ENCODE results near the gene EVC2.

EVC2 gene

GRCh38 chr4:5724377-5724776 lies 16.0 kb upstream of the EVC2 start:
- Histone ChIP-seq H3K4me3 (ENCODE audit: low read length) (no peak overlapping the region), H3K4me2 (ENCODE audit: low read length) (no peak overlapping the region), H3K27ac (ENCODE audit: low read length) (no peak overlapping the region), H3K36me3 (replicated peaks; ENCODE audit: low read depth, low read length) (peaks cover 9% of the 10 kb centered on the region), H2AFZ (ENCODE audit: low read depth, low read length) (no peak overlapping the region), H3K9ac (ENCODE audit: low read length) (no peak overlapping the region), H3K9me3 (ENCODE audit: insufficient read depth, low read length) (no peaks in the 10 kb centered on the region), H3K27me3 (ENCODE audit: low read depth, low read length) (no peaks in the 10 kb centered on the region), H3K4me1 (ENCODE audit: low read length) (no peaks in the 10 kb centered on the region), H3K79me2 (ENCODE audit: low read length) (no peaks in the 10 kb centered on the region), H4K20me1 (ENCODE audit: insufficient read depth, low read length) (no peaks in the 10 kb centered on the region)
- TF ChIP-seq EZH2phosphoT487 (IDR thresholded peaks at IDR 0.05; ENCODE audit: low read depth) (no peak), CTCF (IDR thresholded peaks at IDR 0.05; ENCODE audit: low read depth, low read length) (no peak)

- Histone ChIP-seq H3K27ac (ENCODE audit: low read length) (no peak overlapping the region), H4K20me1 (ENCODE audit: insufficient read depth, low read length) (no peaks in the 10 kb centered on the region), H3K4me2 (ENCODE audit: low read length) (no peak overlapping the region), H3K27me3 (ENCODE audit: low read depth, low read length) (no peaks in the 10 kb centered on the region), H3K9me3 (ENCODE audit: insufficient read depth, low read length) (no peaks in the 10 kb centered on the region), H3K4me3 (ENCODE audit: low read length) (no peak overlapping the region), H3K36me3 (replicated peaks; ENCODE audit: low read depth, low read length) (peaks cover 4% of the 10 kb centered on the region), H3K4me1 (ENCODE audit: low read length) (no peaks in the 10 kb centered on the region), H3K9ac (ENCODE audit: low read length) (no peak overlapping the region), H2AFZ (ENCODE audit: low read depth, low read length) (no peak overlapping the region), H3K79me2 (ENCODE audit: low read length) (no peaks in the 10 kb centered on the region)
- TF ChIP-seq CTCF (IDR thresholded peaks at IDR 0.05; ENCODE audit: low read depth, low read length): no peak
- TF ChIP-seq EZH2phosphoT487 (IDR thresholded peaks at IDR 0.05; ENCODE audit: low read depth): no peak
These were observed 14.0 kb upstream of the EVC2 start for GRCh38 chr4:5722328-5722727.

GRCh38 chr4:5721923-5722322 lies 13.6 kb upstream of the EVC2 start:
- H3K36me3 ChIP-seq (replicated peaks; ENCODE audit: low read depth, low read length): peaks cover 4% of the 10 kb centered on the region
- H3K9ac ChIP-seq (ENCODE audit: low read length): no peak overlapping the region
- H2AFZ ChIP-seq (ENCODE audit: low read depth, low read length): no peak overlapping the region
- H3K27ac ChIP-seq (ENCODE audit: low read length): no peak overlapping the region
- no peaks in the 10 kb centered on the region for H3K4me1 ChIP-seq (ENCODE audit: low read length)
- no peaks in the 10 kb centered on the region for H3K27me3 ChIP-seq (ENCODE audit: low read depth, low read length)
- H3K79me2 ChIP-seq (ENCODE audit: low read length): no peaks in the 10 kb centered on the region
- H3K4me3 ChIP-seq (ENCODE audit: low read length): no peak overlapping the region
- H3K9me3 ChIP-seq (ENCODE audit: insufficient read depth, low read length): no peaks in the 10 kb centered on the region
- no peaks in the 10 kb centered on the region for H4K20me1 ChIP-seq (ENCODE audit: insufficient read depth, low read length)
- TF ChIP-seq EZH2phosphoT487 (IDR thresholded peaks at IDR 0.05; ENCODE audit: low read depth) (no peak), CTCF (IDR thresholded peaks at IDR 0.05; ENCODE audit: low read depth, low read length) (no peak)
- no peak overlapping the region for H3K4me2 ChIP-seq (ENCODE audit: low read length)

- H3K4me1 ChIP-seq (ENCODE audit: low read length): no peaks in the 10 kb centered on the region
- H3K4me2 ChIP-seq (ENCODE audit: low read length): no peak overlapping the region
- no peak overlapping the region for H3K4me3 ChIP-seq (ENCODE audit: low read length)
- no peaks in the 10 kb centered on the region for H3K9me3 ChIP-seq (ENCODE audit: insufficient read depth, low read length)
- TF ChIP-seq EZH2phosphoT487 (IDR thresholded peaks at IDR 0.05; ENCODE audit: low read depth) (no peak), CTCF (IDR thresholded peaks at IDR 0.05; ENCODE audit: low read depth, low read length) (no peak)
- no peak overlapping the region for H3K9ac ChIP-seq (ENCODE audit: low read length)
- H2AFZ ChIP-seq (ENCODE audit: low read depth, low read length): no peak overlapping the region
- H3K36me3 ChIP-seq (replicated peaks; ENCODE audit: low read depth, low read length): peaks cover 1% of the 10 kb centered on the region
- H3K27me3 ChIP-seq (ENCODE audit: low read depth, low read length): no peaks in the 10 kb centered on the region
- no peak overlapping the region for H3K27ac ChIP-seq (ENCODE audit: low read length)
- H4K20me1 ChIP-seq (ENCODE audit: insufficient read depth, low read length): no peaks in the 10 kb centered on the region
- H3K79me2 ChIP-seq (ENCODE audit: low read length): no peaks in the 10 kb centered on the region
These were observed 12.6 kb upstream of the EVC2 start for GRCh38 chr4:5720980-5721379.

All from OCI-LY3 (cell line).